ENCODE measurements around the gene TMEM132D. TPM values are rescaled to one million over a fixed set of nuclear protein-coding genes. Genes with fewer than 3 reads are reported as not detected.

Gene TMEM132D
- total and polyA plus RNA-seq, 4 donors: 0.06 to 0.20 (median 0.13) TPM

DNA sequence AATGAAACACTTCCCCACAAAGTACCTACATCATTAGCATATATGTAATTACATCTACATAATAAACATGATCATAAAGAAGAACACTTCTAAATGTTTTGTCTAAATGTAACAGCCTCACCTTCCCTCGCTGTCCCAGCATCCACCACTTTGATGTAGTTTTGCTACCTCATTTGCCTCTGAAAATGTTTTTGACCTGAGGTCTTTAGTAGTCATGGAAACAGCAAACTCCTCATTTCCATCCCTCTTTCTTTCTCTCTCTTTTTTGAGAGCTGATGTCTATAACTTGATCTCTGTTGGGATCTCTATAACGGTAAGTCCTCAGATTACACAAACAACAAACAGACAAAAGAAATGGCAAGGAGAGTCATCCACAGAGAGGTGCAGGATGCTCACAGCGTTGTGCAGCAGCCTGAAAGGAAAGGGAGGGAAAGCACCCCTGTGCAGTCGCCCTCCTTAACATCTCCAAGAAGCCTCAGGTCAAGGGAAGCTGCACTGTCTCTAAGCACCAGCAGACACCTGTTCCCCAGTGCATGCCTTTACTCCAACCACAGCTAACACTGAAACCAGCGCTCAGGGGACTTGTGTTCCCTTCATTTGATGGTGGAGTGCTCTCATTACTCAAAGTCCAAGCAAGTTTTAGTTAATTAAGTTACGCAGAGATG lies 268.7 kb downstream of the TMEM132D start:
- 29 to 51% methylated on average over 6 of the region's 6 CpGs for WGBS, 2 donors
- Histone ChIP-seq H3K9me3 (ENCODE audit: control insufficient read depth in 4 of 4, insufficient read depth in 3 of 4, low read length in 3 of 4) (peaks cover 0 to 4% (median 0%) of the 10 kb centered on the region in 4 donors), H3K27ac (ENCODE audit: low read depth in 1 of 2, low read length in 1 of 2) (no peak overlapping the region), H3K4me1 (ENCODE audit: control insufficient read depth in 5 of 5, insufficient read depth in 5 of 5, low read length in 5 of 5) (no peaks in the 10 kb centered on the region), H3K27me3 (ENCODE audit: control insufficient read depth in 3 of 3, insufficient read depth in 3 of 3, low read length in 2 of 3) (no peaks in the 10 kb centered on the region), H3K4me3 (no peak overlapping the region), H3K9ac (ENCODE audit: insufficient read depth in 1 of 2, low read length in 2 of 2) (no peak overlapping the region), H3K36me3 (ENCODE audit: control insufficient read depth in 4 of 4, insufficient read depth in 4 of 4, low read length in 4 of 4) (no peaks in the 10 kb centered on the region)
- ATAC-seq (ENCODE audit: insufficient read depth, low FRiP score) (no peak), DNase-seq (no peak)
- TF ChIP-seq, protein P1, sequence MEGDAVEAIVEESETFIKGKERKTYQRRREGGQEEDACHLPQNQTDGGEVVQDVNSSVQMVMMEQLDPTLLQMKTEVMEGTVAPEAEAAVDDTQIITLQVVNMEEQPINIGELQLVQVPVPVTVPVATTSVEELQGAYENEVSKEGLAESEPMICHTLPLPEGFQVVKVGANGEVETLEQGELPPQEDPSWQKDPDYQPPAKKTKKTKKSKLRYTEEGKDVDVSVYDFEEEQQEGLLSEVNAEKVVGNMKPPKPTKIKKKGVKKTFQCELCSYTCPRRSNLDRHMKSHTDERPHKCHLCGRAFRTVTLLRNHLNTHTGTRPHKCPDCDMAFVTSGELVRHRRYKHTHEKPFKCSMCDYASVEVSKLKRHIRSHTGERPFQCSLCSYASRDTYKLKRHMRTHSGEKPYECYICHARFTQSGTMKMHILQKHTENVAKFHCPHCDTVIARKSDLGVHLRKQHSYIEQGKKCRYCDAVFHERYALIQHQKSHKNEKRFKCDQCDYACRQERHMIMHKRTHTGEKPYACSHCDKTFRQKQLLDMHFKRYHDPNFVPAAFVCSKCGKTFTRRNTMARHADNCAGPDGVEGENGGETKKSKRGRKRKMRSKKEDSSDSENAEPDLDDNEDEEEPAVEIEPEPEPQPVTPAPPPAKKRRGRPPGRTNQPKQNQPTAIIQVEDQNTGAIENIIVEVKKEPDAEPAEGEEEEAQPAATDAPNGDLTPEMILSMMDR (IDR thresholded peaks at IDR 0.05; ENCODE audit: control extremely low read depth, extremely low read depth): no peak

DNA sequence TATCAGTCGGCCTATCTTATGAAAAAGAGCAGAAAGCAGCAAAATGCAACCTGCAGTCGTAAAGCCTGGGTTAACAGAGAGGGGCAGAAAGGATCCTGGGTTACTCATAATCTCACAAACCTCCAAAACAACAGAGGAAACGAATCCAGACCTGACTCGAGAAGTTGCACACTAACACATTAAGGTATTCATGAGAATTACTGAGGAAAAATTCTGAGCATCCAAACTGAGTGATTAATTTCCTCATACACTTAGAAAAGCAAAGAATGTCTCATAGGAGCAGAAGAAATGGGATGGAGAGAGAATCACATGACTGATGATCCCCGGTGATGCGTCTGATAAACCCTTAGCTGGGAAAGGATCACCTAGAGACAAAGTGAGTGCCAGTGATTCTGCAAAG lies 272.5 kb downstream of the TMEM132D start:
- H3K36me3 ChIP-seq (ENCODE audit: control insufficient read depth in 4 of 4, insufficient read depth in 4 of 4, low read length in 4 of 4): no peaks in the 10 kb centered on the region
- no peak overlapping the region for H3K9ac ChIP-seq (ENCODE audit: insufficient read depth in 1 of 2, low read length in 2 of 2)
- no peak for DNase-seq
- H3K9me3 ChIP-seq (ENCODE audit: control insufficient read depth in 4 of 4, insufficient read depth in 3 of 4, low read length in 3 of 4): no peaks in the 10 kb centered on the region
- H3K4me3 ChIP-seq: no peak overlapping the region
- ATAC-seq (ENCODE audit: insufficient read depth, low FRiP score): no peak
- TF ChIP-seq, protein P1 (IDR thresholded peaks at IDR 0.05; ENCODE audit: control extremely low read depth, extremely low read depth): no peak
- H3K4me1 ChIP-seq (ENCODE audit: control insufficient read depth in 5 of 5, insufficient read depth in 5 of 5, low read length in 5 of 5): no peaks in the 10 kb centered on the region
- H3K27me3 ChIP-seq (ENCODE audit: control insufficient read depth in 3 of 3, insufficient read depth in 3 of 3, low read length in 2 of 3): no peaks in the 10 kb centered on the region
- WGBS, 2 donors: 69 to 72% methylated on average over 6 of the region's 6 CpGs
- H3K27ac ChIP-seq (ENCODE audit: low read depth in 1 of 2, low read length in 1 of 2): no peak overlapping the region

DNA sequence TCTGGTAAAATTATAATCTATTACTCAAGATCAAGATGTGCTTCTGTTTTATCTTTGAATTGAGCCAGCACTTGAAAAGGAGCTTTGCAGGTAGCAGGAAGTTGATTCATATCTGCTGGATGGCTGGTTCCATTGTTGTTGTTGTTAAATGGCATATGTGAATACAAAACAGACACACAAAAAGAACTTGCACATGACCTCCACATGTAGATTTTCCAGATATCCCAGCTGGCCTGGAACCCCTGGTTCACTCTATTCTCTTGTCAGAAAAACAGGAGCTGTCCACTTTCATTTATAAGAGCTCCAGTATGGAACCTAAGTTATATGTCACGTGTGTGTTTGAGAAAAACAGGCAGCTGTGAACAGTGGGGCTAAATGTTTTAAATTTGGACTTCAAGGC lies 273.9 kb downstream of the TMEM132D start:
- H3K9me3 ChIP-seq (ENCODE audit: control insufficient read depth in 4 of 4, insufficient read depth in 3 of 4, low read length in 3 of 4): no peaks in the 10 kb centered on the region
- DNase-seq (no peak), ATAC-seq (ENCODE audit: insufficient read depth, low FRiP score) (no peak)
- no peaks in the 10 kb centered on the region for H3K36me3 ChIP-seq (ENCODE audit: control insufficient read depth in 4 of 4, insufficient read depth in 4 of 4, low read length in 4 of 4)
- no peaks in the 10 kb centered on the region for H3K4me1 ChIP-seq (ENCODE audit: control insufficient read depth in 5 of 5, insufficient read depth in 5 of 5, low read length in 5 of 5)
- H3K4me3 ChIP-seq: no peak overlapping the region
- H3K27ac ChIP-seq (ENCODE audit: low read depth in 1 of 2, low read length in 1 of 2): no peak overlapping the region
- no peaks in the 10 kb centered on the region for H3K27me3 ChIP-seq (ENCODE audit: control insufficient read depth in 3 of 3, insufficient read depth in 3 of 3, low read length in 2 of 3)
- H3K9ac ChIP-seq (ENCODE audit: insufficient read depth in 1 of 2, low read length in 2 of 2): no peak overlapping the region
- TF ChIP-seq, protein P1 (IDR thresholded peaks at IDR 0.05; ENCODE audit: control extremely low read depth, extremely low read depth): no peak
- WGBS, 2 donors: 77 to 92% methylated on average over 1 of the region's 1 CpG

DNA sequence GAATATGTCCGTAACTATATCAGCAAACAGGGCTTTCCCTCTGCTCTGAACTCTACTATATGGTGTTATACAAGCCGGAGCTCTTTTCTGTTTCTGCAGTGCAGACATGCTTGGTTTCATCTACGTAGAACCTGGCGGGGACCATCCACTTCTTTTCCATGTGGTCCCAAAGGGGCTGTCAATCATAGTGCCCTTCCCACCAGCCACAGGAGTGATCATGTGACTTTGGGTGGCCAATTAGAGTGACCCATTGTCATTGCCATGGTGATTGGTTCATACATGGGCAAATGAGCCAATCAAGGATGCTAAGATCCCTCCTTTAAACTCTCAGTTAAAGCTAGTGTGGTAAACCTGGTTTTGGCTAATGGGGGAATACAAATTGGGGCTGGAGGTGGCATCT lies 281.3 kb downstream of the TMEM132D start:
- 94 to 97% methylated on average over 4 of the region's 4 CpGs for WGBS, 2 donors
- no peak for ATAC-seq (ENCODE audit: insufficient read depth, low FRiP score)

More for the DNA sequence above, 281.3 kb downstream of the TMEM132D start:
- Histone ChIP-seq H3K27me3 (ENCODE audit: control insufficient read depth in 3 of 3, insufficient read depth in 3 of 3, low read length in 2 of 3) (no peaks in the 10 kb centered on the region), H3K36me3 (ENCODE audit: control insufficient read depth in 4 of 4, insufficient read depth in 4 of 4, low read length in 4 of 4) (no peaks in the 10 kb centered on the region), H3K4me1 (ENCODE audit: control insufficient read depth in 5 of 5, insufficient read depth in 5 of 5, low read length in 5 of 5) (no peaks in the 10 kb centered on the region), H3K9ac (ENCODE audit: insufficient read depth in 1 of 2, low read length in 2 of 2) (no peak overlapping the region), H3K4me3 (no peak overlapping the region), H3K27ac (ENCODE audit: low read depth in 1 of 2, low read length in 1 of 2) (no peak overlapping the region), H3K9me3 (ENCODE audit: control insufficient read depth in 4 of 4, insufficient read depth in 3 of 4, low read length in 3 of 4) (peaks cover 0 to 11% (median 0%) of the 10 kb centered on the region in 4 donors)
- DNase-seq: no peak
- TF ChIP-seq, protein P1 (IDR thresholded peaks at IDR 0.05; ENCODE audit: control extremely low read depth, extremely low read depth): no peak
